ENCODE results near the gene C1GALT1C1. TPM values are rescaled to one million over a fixed set of nuclear protein-coding genes. Genes with fewer than 3 reads are reported as not detected.
"Not testable (repeated sequence)": the region's sequence is repeated elsewhere in the genome, so short reads cannot be mapped to it uniquely, and the experiment has no call there.

The C1GALT1C1 gene
- polyA plus RNA-seq (ENCODE audit: insufficient read length) = 11.3 TPM

DNA sequence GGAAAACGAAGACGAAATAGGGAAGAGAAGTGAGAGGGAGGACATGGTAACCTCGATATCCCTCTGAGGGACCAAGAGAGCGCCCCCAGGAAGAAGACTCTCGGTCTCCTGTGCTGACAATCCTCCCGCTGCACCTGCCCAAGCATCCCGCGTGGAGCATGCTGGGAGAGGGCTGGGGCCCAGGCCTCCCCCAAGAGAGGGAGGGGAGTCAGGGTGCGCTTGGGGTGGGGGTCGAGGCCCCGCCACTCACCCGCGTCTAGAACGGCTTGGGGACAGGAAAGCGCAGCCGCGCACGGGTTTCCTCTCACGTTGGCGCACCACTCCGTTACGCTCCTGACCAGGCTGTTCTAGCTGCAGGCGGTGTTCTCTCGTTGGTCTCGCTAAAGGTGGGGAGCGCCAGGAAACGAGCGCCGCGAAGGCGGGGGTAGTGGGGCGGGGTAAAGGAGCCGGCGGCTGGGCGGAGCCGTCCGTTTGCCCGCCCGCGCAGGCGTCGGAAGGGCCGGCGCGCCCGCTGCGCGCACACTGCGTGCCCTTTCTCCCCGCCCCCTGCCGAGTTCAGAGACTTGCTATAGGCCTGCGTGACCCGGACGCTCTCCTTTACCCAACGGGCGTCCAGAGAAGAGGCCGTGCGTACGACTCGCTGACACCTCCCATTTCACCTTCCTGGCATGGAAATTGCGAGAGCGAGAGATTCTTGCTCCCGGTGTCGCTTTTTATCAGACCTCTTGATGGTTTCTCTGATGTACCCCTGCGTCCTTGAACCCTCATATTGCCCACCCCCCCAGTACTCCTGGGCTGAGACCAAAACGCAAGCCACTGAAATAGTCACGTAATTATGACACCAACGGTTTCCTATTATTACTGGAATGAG, at the start of gene C1GALT1C1:
Gene C1GALT1C1 (minus strand): TSS at position 388 of the 871 bp plus-strand sequence. CDS start 2,888 bp downstream, outside the sequence.
- peak; percentile 91 for DNase-seq

DNA sequence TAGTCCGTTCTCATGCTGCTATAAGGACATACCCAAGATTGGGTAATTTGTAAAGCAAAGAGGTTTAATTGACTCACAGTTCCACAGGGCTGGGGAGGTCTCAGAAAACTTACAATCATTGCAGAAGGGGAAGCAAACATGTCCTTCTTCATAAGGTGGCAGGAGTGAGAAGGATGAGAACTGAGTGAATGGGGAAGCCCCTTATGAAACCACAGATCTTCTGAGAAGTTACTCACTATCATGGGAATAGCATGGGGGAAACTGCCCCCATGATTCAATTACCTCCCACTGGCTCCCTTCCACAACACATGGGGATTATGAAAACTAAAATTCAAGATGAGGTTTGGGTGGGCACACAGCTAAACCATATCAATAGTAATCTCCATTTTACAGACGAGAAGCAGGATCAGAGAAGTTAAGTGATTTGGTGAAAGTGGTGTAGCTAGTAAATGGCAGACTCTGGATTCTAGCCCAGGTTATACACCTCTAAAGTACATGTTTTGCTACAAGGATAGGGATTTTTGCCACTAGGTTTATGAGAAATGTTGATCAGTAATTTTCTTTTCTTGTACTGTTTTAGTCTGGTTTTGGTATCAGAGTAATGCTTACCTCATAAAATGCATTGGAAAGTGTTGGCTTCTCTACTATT, 47.3 kb upstream of the C1GALT1C1 start:
- DNase-seq = no peak

DNA sequence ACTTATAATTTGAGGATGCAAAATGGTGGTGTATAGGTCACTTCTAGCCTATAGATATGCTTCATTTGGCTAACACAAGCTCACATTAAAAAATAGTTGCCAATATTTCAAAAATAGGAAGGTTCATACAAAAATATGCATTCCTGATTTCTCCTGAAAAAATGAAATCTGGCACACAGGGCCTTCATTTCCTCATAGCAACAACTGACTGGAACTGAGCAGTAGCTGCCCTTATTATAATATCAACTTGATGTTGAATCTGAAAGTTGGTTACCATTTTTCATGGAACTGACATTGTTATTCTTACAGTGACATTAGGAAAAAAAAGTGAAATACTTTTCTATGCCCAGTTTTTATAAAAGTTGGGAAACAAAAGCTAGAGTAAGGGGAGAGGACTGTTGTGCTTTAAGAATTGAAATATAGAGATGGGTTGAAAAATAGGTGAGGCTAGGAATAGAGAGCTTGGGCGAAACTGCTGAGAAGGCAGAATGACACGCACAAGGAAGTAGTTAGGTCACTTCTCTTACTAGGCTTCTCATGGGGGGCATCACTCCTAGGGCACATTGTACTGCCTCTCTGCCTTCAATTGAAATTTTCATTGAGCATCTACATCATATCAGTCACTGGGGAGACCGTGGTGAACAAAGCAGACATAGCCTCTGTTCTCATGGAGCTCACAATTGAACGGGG, 43.1 kb upstream of the C1GALT1C1 start:
- DNase-seq = no peak

DNA sequence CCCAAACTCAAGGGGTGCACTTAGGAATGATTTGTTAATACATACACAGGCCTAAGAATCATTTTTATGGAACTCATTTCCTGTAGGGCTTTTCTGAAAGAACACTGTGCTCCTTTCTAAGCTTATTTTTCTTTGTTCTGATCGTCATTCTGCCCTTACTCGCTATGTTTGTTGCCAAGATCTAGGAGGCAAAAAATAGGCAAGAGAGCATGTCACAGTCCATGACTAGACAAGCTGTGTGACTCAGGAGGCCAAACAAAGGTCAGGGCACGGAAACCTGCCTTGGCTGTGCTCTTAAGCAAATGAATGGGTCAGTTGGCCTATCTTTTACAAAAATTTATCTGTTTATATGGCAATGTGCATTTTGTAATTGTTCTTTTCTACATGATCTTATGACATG, 42.5 kb upstream of the C1GALT1C1 start:
- no peak for DNase-seq

DNA sequence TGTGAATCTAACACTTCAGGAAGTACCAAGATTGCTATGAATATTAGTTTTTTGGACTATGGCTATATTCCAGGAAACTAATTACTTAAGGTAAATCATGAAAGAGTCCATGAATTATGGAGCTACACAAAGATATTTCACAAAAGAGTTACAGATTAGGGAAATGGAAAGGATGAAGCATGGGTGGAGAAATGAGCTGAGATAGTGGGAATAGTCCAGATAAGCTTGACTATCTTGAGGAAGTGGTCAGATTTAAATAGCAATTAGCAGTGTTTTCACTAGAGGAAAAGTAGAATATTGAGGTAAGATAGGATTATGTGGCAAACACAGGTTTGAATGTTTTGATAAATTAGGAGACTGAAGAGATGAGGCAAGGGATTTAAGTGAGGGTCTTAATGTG, 42.1 kb upstream of the C1GALT1C1 start:
- no peak for DNase-seq

DNA sequence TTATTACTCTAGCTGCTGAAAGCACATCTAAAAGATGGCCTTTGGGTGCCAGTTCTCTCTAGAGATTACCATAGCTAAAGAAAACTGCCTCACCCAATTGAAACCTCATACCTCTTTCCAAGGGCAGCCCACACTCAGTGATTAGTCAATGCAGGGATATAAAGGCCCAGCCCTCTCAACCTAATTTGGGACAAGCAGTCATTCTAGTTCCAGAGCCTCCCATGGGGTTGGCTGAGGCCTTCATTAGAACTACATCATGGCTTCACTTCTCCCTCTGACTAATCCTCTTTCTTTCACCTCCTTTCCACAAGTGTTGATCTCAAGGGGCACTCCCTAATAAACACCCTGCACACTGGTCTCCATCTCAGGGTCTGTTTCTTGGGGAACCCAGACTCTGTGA, 38.5 kb upstream of the C1GALT1C1 start:
- DNase-seq = no peak

DNA sequence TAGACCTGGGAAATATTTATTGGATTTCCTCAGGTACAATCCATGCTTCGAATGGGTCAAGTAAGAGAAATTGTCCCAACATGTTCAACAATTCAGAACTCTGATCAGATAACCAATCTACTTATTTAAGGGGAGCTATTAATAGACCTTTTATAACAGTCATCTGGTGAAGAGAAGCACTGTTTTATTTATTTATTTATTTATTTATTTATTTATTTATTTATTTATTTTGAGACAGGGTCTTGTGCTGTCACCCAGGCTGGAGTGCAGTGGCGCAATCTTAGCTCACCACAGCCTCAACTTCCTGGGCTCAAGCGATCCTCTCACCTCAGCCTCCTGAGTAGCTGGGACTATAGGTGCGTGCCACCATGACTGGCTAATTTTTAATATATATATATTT, 34.7 kb upstream of the C1GALT1C1 start:
- not testable (repeated sequence) for DNase-seq

DNA sequence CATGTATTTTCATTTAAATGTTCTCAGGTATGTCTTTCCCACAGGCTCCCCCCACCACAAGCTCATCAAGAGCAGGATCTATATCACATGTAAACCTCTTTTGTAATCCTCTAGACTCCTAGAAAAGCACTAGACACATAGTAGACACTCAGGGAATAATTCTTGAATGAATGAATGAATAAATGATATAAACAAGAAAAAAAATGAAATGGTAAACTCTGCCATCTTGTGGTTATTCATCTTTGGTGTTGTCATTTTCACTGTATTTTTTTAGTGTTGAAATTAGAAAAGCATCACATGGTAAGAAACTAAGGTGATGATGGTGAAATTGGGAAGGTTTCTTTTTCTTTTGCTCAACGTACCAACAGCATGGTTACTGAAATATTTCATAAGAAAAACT, 34.2 kb upstream of the C1GALT1C1 start:
- DNase-seq = no peak

DNA sequence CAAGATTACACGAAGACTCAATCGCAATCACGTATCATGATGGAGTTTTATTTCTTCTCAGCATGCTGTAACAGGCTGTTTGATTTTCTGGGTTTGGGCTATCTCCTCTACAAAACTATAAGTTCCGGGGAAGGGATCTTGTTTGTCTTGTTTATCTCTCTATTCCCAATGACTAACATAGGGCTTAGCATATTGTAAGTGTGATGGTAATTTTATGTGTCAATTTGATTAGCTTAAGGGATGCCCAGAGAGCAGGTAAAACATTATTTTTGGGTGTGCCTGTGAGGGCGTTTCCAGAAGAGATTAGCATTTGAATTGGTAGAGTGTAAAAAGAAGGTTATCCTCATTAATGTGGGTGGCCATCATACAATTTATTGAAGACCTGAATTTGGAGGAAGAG, 32.8 kb upstream of the C1GALT1C1 start:
- DNase-seq = no peak

DNA sequence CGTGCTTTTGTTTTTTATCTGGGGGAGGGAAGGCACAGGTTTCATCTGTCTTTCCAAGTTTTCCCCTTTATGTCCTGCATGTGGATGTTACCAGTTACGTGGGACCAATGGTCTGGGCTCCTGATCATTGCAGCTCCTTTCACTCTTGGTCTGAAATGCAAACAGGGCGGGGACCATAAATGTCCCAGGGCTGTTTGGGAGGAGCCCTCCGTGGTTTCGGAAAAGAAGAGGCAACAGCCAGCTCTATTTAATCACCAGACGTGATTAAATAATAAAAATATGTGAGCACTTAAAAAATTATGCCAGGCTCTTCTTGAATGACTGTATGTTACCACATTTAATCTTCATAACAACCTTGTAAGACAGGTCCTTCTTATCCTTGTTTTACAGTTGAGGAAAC, 30.8 kb upstream of the C1GALT1C1 start:
- no peak for DNase-seq

DNA sequence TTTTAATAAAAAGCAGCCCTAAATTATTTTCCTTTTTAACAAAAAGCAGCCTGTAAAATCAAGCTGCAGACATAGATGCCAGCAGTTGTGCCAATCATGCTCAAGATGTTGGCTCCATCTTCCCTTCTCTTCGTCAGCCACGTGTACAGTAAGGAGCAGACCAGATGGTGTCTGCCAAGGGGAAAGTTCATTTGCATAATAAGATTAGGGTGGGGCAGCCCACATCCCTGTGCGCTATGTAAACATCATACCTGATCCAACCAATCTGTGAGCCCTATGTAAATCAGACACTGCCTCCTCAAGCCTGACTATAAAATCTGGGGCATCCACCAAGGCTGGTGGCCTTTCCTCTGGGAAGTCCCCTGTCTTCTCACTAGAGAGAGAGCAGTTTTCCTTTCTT, 23.1 kb upstream of the C1GALT1C1 start:
- no peak for DNase-seq

DNA sequence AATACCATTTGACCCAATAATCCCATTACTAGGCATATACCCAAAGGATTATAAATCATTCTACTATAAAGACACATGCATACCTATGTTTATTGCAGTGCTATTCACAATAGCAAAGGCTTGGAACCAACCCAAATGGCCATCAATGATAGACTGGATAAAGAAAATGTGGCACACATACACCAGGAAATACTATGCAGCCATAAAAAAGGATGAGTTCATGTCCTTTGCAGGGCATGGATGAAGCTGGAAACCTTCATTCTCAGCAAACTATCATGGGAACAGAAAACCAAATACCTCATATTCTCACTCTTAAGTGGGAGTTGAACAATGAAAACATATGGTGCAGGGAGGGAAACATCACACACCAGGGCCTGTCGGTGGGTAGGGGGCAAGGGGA, 22.4 kb upstream of the C1GALT1C1 start:
- DNase-seq = not testable (repeated sequence)

DNA sequence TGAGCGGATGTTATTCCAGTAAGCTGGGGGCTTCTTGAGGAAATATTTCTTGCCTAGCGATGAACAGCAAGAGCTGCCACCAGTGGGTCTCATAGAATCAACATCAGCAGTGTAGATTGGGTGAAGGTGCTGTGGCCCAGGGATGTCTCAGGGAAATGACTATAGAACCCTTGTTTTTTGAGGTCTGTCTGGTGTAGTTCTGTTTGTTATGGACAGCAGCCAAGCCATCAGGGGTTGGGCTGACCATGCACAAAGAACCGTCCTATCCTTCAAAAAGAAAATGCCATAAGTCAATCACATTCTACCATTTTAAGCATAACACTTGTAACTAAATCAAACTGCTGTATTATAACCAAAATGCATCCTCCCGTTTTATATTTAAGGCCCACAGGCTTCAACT, 17.3 kb upstream of the C1GALT1C1 start:
- no peak for DNase-seq

DNA sequence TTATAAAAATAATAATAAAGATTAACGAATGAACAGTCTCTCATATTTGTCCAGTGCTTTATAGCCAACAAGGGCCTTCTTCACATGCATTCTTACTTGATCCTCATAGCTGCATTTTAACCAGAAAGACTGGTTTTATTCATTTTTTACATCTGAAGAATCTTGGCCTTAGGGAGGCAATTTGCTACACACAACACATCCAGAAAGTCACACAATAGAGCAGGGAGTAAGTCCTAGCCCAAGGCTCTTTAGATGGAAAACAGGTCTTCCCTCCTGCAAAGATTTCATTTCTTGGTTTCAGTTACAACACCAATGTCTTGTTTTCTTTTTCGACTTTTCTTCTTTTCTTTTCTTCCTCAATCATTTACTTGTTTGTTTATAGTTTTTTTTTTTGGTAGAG, 13.0 kb upstream of the C1GALT1C1 start:
- DNase-seq = no peak

DNA sequence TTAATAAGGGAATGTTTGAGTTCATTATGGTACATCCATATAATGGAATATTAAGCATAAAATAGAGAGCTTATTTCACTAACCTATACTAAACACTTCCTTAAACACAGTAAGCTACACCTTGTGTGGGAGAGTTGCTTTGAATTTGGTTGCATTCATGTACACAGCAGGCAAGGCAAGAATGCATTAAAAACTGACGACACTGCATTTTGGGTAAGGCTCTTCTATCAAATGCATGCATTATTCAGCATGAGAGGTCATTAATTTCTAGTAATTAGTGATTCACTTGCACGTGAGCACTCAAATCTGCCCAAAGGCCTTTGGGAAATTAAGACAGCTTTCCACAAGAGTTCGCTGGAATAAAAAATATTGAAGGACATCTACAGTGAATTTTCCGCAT, 8.8 kb upstream of the C1GALT1C1 start:
- no peak for DNase-seq

DNA sequence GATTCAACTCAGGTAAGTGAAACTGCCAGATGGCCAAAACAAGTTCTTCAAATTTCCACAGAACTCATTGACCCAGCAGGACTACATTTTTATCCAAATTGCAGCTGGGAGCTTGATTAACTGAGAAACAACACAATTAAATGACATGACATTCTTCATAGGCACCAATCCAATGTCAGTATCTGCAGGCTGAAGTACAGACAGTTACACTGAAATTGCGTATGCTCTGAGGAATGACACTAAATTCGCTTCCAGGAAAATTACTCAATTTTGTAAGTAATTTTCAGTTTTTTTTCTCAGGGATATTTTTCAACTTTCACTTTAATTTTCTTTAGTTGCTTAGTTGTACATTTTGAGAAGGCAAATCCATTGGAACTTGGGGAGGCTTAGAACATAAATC, 4.5 kb downstream of the C1GALT1C1 start:
- DNase-seq = no peak

DNA sequence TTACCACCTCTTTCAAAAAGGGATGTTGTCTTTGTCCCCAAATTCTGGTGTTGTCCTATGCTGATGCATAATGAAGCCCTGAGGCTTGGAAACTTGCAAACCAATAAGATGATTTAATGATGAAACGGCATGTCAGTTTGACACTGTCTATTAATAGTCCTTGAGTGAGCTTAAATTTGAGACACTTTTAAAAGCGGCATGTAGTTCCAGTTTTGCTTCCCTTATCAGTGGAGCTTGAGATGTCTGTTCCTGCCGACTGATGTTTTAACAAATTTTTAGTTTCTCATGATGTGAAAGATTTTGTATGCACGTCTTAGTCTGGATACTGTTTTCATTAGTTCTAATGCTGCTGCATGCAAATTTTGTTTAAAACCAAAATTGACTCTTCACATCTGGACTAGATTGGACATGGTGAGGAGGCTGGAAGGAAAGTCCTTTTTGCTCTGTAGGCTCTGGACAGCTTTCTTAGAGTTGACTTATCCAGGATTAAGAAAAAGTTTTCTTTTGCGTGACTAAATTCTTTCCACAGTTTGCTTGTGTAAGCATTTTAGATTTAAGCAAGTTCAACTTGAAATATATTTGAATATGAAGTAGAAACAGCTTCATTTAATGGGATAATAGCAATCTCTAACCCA, 11.7 kb downstream of the C1GALT1C1 start:
- DNase-seq = no peak

DNA sequence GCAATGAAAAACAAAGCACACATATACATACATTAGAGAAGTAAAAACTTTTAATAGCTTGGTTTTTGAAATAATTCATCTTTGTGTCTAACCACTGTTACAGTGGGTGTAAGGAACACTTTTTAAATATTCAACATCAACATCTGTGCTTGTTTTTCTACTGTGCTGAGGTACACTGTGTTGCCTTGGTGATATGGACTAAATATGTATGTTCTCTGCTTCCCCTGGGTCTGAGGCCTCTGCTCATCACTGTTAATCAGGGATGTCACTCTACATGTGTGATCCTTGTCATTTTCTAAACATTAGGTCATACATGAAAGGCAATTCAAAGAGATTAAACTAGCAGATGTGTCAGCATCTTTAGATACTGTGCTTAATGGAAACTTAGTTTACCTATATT, 15.0 kb downstream of the C1GALT1C1 start:
- DNase-seq = no peak

DNA sequence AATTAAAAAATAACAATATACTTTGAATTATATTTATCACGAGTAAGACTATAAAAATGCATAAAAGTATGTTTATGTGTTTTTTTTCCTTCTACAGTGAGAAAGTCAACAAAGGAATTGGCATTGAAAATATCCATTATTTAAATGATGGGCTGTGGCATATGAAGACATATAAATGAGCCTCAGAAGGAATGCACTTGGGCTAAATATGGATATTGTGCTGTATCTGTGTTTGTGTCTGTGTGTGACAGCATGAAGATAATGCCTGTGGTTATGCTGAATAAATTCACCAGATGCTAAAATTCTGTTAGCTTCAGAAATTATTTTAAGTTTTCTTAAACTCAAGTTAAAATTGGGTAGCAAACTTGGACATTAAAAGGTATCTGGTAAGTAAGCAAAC, 17.8 kb downstream of the C1GALT1C1 start:
- no peak for DNase-seq

DNA sequence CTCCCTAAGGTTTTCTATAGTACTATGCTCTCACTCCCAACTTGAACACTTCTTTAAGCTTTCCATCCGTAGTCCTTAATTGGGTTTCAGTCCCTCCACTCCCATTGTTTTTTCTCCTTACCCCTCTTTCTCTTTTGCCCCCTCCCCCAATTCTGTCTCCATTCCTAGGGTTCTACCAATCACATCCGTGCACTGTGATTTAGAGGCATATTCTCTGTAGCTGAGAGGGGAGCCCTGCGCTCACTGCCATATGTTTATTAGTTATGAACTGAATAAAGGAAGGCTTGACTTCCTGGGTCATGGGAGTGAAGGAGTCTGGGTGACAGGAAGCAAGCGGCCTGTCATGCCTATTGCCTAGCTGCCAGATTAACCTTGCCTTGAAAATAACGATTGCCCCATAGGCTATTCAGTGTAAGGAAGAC, 25.5 kb downstream of the C1GALT1C1 start:
- peak; percentile 10 for DNase-seq

DNA sequence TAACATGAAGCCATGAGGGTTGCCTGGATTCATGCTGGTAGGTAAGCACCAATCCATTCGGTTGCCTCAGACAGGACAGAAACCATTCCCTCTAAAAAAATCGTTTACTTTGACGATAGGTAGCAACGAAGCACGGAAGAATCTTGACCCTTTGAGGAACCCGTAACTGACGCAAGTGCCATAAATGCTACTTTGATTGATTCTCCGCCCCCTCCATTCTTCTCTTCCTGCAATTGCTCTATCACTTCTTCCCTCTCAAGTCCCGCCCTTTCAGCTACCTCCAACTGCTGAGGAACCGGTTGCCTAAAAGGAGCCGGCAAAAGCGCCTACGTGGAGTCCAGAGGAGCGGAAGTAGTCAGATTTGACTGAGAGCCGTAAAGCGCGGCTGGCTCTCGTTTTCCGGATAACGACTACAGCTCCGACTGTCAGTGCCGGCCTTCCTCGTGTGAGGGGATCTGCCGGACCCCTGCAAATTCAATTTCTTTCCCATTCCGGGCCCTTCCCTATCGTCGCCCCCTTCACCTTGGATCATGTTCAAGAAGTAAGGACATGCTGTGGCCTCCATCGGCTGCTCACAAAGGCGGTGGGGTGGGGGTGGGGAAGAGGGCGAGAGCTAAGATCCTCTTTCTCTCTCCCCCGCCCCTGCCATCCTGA, 26.0 kb downstream of the C1GALT1C1 start, which contains the start of gene MCTS1:
Gene MCTS1 (plus strand): TSS at position 395 of the 654 bp plus-strand sequence. CDS start 136 bp downstream, at position 531.
- DNase-seq = peak; percentile 91

DNA sequence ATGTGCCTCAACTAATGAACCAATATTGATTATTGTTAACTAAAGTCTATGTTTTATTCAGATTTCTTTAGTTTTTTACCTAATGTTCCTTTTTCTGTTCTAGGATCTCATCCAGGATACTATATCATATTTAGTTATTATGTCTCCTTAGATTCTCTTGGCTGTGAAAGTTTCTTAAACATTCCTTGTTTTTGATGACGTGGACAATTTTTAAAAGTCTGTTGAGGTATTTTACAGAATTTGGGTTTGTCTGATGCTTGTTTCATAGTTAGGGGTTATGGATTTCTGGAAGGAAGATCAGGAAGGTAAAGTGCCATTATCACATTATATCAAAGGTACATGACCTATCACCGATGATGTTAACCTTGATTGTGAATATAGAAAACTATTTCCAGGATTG, 44.2 kb downstream of the C1GALT1C1 start:
- DNase-seq = no peak
